Mucosa of descending colon (tissue), 3 donors: ENCODE results near the gene RPS24. TPM values are rescaled to one million over a fixed set of nuclear protein-coding genes. Genes with fewer than 3 reads are reported as not detected.
"Not testable (repeated sequence)": the region's sequence is repeated elsewhere in the genome, so short reads cannot be mapped to it uniquely, and the experiment has no call there.

ENCODE experiments used
- ATAC-seq: fragments of 200-7000 bp; cut with Tn5 transposase; one replicate; pipeline ENCODE4 v1.9.1; 2020; ENCODE audit warnings: mild to moderate bottlenecking, moderate library complexity
- DNase-seq, 3 donors: peaks; one replicate each; pipeline ENCODE4 v3.0.0-alpha.2; 2020
- H3K36me3 ChIP-seq: fragments of 200-600 bp; one replicate; pipeline ENCODE4 v1.8.0; 2021; ENCODE audit warnings: low read depth, mild to moderate bottlenecking
- H3K4me1 ChIP-seq: fragments of 200-600 bp; one replicate; pipeline ENCODE4 v1.8.0; 2021; ENCODE audit warnings: low read depth, mild to moderate bottlenecking
- H3K4me3 ChIP-seq: fragments of 200-600 bp; one replicate; pipeline ENCODE4 v1.8.0; 2021; ENCODE audit warnings: mild to moderate bottlenecking
- H3K9me3 ChIP-seq: fragments of 200-600 bp; one replicate; pipeline ENCODE4 v1.8.0; 2021; ENCODE audit warnings: mild to moderate bottlenecking
- intact Hi-C, 2 donors: fragments of 100-400 bp; cut with DNase I in 1 of 2; cut with micrococcal nuclease in 1 of 2; formaldehyde crosslinking; loops; one replicate each; pipeline versions ENCODE4 v1.11.0 to v1.11.1; 2022; cut with DNase I, micrococcal nuclease
- total RNA-seq, 3 donors: library from RNA; stranded (reverse); fragmentation: NEBNext Ultra II Directional in 2 of 3; extraction: Animal tissue kit (Norgen Biotek cat#: 25700) in 2 of 3; gene quantifications; one replicate each; pipeline versions ENCODE4 v1.2.1 to v1.2.4, GENCODE V29; 2021 to 2023
- TF ChIP-seq, protein P1 (sequence below): fragments of 200-600 bp; IDR thresholded peaks from one replicate; pipeline ENCODE4 v1.8.0; 2022; ENCODE audit warnings: antibody characterized with exemption, mild to moderate bottlenecking
- donor health status: DM: no; HTN: no; CAD: no; lungs with moderate emphysema.
- donor health status: DM: no; HTN: no; CAD: no.
- donor health status: DM: no; HTN: yes; CAD: no.

Gene RPS24
- total RNA-seq, 3 donors from 2014 or later = 1,117 to 1,284 (median 1,155) TPM

- Histone ChIP-seq H3K9me3 (no peaks in the 10 kb centered on the region), H3K4me3 (no peak overlapping the region), H3K4me1 (peaks cover 3% of the 10 kb centered on the region), H3K36me3 (no peaks in the 10 kb centered on the region)
- TF ChIP-seq, protein P1, sequence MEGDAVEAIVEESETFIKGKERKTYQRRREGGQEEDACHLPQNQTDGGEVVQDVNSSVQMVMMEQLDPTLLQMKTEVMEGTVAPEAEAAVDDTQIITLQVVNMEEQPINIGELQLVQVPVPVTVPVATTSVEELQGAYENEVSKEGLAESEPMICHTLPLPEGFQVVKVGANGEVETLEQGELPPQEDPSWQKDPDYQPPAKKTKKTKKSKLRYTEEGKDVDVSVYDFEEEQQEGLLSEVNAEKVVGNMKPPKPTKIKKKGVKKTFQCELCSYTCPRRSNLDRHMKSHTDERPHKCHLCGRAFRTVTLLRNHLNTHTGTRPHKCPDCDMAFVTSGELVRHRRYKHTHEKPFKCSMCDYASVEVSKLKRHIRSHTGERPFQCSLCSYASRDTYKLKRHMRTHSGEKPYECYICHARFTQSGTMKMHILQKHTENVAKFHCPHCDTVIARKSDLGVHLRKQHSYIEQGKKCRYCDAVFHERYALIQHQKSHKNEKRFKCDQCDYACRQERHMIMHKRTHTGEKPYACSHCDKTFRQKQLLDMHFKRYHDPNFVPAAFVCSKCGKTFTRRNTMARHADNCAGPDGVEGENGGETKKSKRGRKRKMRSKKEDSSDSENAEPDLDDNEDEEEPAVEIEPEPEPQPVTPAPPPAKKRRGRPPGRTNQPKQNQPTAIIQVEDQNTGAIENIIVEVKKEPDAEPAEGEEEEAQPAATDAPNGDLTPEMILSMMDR = no peak
- intact Hi-C loops = no loop called here
- no peak for ATAC-seq
- DNase-seq = no peak
Measured at GRCh38 chr10:78053211-78053868, 19.7 kb downstream of the RPS24 start.

DNA sequence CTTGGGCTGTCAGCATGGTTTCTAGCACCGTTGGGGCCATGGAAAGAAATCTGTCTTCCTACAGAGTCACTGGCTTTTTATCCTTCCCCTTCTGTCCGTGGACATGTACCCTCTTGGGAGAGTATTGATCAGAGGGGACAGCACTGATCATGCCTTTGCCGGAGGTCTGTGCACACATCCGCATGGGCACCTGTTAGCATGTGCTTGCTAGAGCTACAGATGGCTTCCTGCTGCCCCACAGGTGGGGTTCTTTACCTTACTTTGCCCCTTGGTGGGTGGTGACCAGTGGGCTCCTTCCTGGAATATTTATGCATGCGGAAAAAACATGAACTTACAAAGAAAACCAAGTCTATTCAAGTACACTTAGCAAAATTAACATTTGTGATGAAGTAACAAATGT, 24.9 kb downstream of the RPS24 start:
- DNase-seq (no peak), ATAC-seq (no peak)
- TF ChIP-seq, protein P1 = no peak
- Histone ChIP-seq H3K9me3 (no peaks in the 10 kb centered on the region), H3K36me3 (no peaks in the 10 kb centered on the region), H3K4me3 (no peak overlapping the region), H3K4me1 (no peaks in the 10 kb centered on the region)
- intact Hi-C loops = no loop called here

- DNase-seq (no peak), ATAC-seq (no peak)
- TF ChIP-seq, protein P1 = no peak
- intact Hi-C loops = no loop called here
- Histone ChIP-seq H3K4me3 (no peak overlapping the region), H3K9me3 (no peaks in the 10 kb centered on the region), H3K36me3 (no peaks in the 10 kb centered on the region), H3K4me1 (no peaks in the 10 kb centered on the region)
Measured at GRCh38 chr10:78059906-78060702, 26.4 kb downstream of the RPS24 start.

- Histone ChIP-seq H3K9me3 (no peaks in the 10 kb centered on the region), H3K36me3 (no peaks in the 10 kb centered on the region), H3K4me3 (no peak overlapping the region), H3K4me1 (peaks cover 5% of the 10 kb centered on the region)
- DNase-seq (no peak), ATAC-seq (no peak)
- TF ChIP-seq, protein P1 = no peak
- intact Hi-C loops = no loop called here
Measured at GRCh38 chr10:78062296-78062695, 28.6 kb downstream of the RPS24 start.

- Histone ChIP-seq H3K9me3 (no peaks in the 10 kb centered on the region), H3K4me3 (no peak overlapping the region), H3K36me3 (no peaks in the 10 kb centered on the region), H3K4me1 (peaks cover 5% of the 10 kb centered on the region)
- ATAC-seq (peak; percentile 11), DNase-seq (no peak)
- intact Hi-C loops = no loop called here
- TF ChIP-seq, protein P1 = no peak
Measured at GRCh38 chr10:78063236-78063635, 29.6 kb downstream of the RPS24 start.

GRCh38 chr10:78064919-78065318, 31.3 kb downstream of the RPS24 start:
- ATAC-seq, H3K4me3 ChIP-seq, H3K36me3 ChIP-seq, H3K9me3 ChIP-seq, intact Hi-C loops, DNase-seq, H3K4me1 ChIP-seq: not testable (repeated sequence)
